ENCODE data around the gene MFSD2A.

The MFSD2A gene

GRCh38 chr1:39990428-39990827 is 35.5 kb downstream of the MFSD2A start:
- no peak for DNase-seq (ENCODE audit: low read depth)
- TF ChIP-seq CTCF (conservative IDR thresholded peaks at IDR 0.05; ENCODE audit: low read depth, low read length) = no peak
- H3K4me3 ChIP-seq (ENCODE audit: low read length) = no peak overlapping the region

GRCh38 chr1:39992234-39992633 is 37.3 kb downstream of the MFSD2A start:
- H3K4me3 ChIP-seq (ENCODE audit: low read length) = no peak overlapping the region
- no peak for TF ChIP-seq CTCF (conservative IDR thresholded peaks at IDR 0.05; ENCODE audit: low read depth, low read length)
- DNase-seq (ENCODE audit: low read depth) = no peak

DNA sequence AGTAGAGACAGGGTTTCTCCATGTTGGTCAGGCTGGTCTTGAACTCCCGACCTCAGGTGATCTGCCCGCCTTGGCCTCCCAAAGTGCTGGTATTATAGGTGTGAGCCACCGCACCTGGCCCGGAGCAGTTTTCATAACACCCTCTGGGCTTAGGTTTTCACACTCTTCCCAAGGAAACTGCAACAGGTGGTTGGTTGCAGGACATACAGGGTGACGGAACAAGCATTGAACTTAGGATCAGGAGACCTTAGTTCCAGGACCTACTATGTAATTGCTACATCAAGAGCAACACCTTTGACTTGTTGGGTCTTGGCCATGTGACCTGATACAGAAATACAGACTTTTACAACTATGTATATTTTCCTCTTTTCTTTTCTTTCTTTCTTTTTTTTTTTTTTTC is 37.9 kb downstream of the MFSD2A start:
- no peak for DNase-seq (ENCODE audit: low read depth)
- no peak overlapping the region for H3K4me3 ChIP-seq (ENCODE audit: low read length)

DNA sequence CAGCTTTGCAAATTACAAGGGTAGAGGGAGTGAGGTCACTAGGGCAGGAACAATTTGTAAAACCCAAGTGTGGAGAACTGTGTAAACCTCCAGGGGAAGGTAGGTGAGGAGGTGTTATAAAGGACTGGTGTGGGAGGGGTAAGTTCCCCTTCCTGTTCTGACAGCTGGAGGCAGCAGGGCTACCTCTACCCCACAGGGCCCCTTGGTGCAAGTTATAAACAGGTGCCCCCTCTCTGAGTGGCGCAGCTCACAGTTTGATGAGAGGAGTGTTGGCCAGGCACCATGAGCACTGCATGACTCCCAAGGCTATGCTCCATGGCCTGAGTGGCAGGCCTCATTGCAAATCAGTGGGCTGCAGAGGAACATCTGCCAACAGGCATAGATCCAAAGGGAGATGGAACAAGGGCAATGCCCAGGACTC is 41.0 kb downstream of the MFSD2A start:
- no peak for TF ChIP-seq CTCF (conservative IDR thresholded peaks at IDR 0.05; ENCODE audit: low read depth, low read length)
- no peak overlapping the region for H3K4me3 ChIP-seq (ENCODE audit: low read length)
- DNase-seq (ENCODE audit: low read depth) = no peak

More for the DNA sequence above, 37.9 kb downstream of the MFSD2A start:
- TF ChIP-seq CTCF (conservative IDR thresholded peaks at IDR 0.05; ENCODE audit: low read depth, low read length) = no peak

DNA sequence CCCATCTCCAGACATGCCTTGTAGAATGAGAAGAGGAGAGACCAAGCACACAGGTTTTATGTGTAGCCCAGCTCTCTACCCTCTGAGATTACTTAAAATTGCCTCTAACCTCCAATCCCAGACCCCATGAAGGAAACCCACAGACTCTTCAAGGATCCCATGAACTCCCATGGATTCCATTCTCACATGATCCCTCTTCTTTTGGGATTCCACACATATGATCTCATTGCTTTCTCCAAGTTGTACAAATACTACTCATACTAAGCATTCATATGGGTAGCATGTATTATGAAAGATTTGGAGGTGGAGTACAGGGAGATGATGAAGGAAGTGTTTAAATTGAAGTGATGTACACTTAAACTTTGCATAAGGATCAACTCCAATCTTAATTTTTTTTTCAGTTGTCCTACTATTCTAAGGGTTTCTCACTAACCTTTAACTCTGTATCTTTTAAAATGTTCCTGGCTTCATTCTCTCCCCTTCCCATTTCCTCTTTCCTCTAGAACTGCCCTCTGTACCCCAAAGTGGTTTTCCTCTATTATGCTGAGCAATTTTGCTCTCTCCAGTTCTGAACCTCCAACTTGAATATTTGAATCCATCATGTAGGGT is 41.6 kb downstream of the MFSD2A start:
- no peak for TF ChIP-seq CTCF (conservative IDR thresholded peaks at IDR 0.05; ENCODE audit: low read depth, low read length)
- DNase-seq (ENCODE audit: low read depth) = no peak
- H3K4me3 ChIP-seq (ENCODE audit: low read length) = no peak overlapping the region

DNA sequence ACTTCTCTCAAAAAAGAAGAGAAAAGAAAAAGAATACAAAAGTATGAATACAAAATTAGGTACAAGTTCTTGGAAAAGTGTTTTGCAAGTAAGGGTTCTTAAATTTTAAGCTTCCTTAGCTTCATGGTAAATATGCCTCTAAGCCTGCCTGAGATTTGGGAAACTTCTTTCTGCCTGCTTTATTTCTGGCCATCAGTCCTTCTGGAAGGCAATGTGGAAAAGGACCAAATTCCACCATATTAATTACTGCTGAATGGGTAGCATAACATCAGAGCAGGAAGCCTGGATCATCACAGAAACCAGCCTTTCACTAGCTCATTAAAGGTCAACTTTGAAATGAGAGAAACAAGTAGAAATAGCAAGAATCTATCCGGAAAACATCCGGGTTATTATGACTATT is 46.5 kb downstream of the MFSD2A start:
- TF ChIP-seq CTCF (conservative IDR thresholded peaks at IDR 0.05; ENCODE audit: low read depth, low read length) = no peak
- DNase-seq (ENCODE audit: low read depth) = no peak
- no peak overlapping the region for H3K4me3 ChIP-seq (ENCODE audit: low read length)

Data from retinal pigment epithelial cell (primary cell).